CD4-positive, alpha-beta T cell treated with Interleukin-15 for 1 hour (primary cell): ENCODE results near the gene AFF2.

ENCODE experiments used
- DNase-seq: peaks from one replicate; pipeline ENCODE4 v3.0.0-alpha.2; 2020

AFF2 gene

DNA sequence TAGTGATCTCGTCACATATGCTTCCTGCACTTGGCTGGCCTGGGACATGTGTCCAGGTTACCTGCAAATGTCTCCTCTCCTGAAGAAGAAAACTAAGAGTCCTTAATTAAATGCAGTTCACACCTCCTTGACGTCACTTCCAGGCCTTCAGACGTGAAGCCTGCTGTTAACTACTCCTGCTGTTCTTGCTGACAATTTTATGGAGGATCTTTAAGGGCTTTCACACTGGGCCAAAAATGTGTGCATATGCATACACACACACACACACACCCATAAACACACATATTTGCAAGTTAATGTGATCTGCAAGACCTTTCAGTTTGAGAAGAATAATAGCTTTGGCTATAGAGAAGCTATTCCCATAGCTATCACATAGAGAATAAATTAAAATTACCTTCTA, 267.9 kb downstream of the AFF2 start:
- no peak for DNase-seq

DNA sequence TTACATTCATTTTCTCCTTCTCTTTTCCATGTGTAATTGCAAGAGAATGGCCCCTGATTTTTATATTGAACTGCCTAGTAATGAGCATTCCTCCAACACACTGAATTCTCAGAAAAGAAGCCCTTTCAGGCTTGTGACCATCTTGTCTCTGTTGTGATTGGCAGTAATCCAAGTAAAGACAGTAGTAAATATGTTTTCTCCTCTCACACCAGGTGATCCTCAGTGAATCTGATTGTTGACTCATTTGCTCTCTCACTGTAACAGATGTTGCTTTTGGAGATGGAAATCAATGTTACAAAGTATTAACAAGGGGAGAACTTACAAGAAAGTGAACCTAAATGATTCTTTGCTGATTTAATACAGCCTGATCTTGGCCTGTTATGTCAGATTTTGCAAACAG, 271.0 kb downstream of the AFF2 start:
- DNase-seq = no peak

DNA sequence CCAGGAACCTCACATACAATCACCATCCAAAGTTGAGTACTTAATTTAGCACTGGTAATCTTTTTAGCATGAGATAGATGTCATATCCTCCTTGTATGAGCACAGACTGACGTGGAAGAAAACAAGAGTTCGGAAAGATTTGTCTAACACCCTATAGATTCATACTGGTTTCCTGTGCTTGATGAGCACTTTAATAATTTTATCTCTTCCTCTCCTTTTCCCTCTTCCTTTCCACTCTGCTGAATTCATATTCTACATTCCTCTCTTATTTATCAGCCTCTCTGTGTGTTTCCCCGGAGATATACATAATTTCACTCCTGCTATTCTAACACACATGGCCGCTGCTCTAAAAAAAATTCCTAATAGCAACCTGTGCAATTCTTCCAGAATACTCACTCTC, 273.9 kb downstream of the AFF2 start:
- no peak for DNase-seq

DNA sequence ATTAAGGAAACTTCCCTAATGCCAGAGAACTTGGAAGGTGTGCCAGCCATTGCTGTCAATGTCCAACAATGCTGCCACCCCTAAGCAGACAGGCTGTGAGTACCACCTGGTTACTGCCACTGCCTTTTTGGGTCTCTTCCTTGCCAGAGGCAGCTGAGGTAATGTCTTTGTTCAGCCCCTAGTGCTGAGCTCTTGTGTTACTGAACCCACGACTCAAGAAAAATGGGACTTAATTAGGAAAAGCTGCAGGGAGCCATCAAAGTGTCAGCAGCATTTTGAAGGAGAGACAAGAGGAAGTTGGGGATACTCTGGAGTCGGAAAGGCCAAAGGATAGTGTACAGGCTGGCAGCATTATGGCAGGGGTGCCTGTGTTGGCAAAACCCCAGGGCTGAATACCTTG, 283.7 kb downstream of the AFF2 start:
- no peak for DNase-seq

DNA sequence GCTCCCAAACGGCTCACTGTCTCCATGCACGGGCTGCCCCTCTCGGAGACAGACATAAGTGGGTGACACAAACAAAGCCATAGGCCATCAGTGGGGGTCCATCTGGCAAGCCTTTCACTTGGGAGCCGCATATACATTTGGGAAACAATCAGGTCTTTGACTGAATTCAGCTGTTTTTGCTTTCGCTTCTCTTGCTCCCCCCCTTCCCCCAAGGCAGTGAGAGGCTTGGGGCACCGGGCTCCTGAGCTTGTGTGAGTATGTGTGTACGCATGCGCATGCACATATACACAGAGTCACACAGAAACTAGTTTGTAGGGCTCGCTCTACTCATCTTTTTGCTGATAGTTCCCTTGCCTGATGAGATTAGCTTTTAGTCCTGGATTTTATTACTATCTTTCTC, 284.4 kb downstream of the AFF2 start:
- DNase-seq = no peak

DNA sequence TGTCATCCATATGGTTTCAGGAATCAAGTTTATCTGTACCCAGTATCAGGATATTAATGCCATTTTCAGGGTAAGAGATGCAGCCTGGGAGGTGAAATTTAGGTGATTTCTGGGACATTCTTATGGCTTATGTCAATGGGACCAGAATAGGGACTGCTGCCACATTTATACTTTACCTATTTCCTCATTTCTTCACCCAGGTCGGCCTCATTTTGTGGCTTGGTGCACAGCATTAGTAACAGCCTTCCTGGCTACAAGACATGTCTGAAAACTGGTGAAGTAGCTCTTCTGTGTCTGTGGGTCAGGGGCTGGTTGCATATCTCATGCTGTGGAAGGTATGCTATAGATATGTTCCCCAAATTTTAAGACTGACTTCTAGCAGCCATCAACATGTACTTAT, 284.8 kb downstream of the AFF2 start:
- no peak for DNase-seq

DNA sequence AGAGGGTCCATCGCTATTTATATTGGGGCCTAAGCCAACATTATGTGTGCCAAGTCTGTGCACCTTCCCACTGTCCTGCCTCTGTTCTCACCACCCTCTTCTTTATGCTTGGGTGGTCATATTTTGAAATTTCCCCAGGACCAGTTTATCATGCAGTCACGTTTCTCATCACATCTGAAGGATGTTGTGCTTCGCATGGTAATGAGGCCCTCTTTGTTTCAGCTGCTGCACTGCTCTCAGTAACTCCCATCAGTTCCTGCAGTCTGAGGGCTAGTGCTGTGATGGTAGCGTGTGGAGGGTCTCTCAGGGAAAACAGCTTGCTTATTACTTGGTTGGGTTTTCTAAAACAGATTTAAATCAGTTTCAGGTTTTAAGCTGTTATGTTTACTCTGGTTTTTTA, 288.0 kb downstream of the AFF2 start:
- no peak for DNase-seq

DNA sequence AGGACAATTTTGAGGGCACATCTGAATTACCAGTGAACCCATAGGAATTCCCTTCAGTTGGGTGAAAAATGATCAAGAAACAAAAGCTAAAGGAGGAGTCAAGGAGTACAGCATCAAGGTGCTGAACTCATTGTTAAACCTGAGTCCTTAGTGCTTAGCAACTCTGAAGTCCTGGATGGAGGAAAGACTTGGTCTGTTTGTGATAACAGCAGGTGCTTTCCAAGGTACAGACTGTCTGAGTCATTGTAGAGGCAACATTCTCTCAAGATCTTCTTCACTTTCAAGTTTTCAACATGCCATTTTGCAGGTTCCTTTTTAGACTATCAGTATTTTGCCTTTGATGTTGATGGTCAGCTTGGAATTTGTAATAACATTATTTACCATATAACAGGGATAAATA, 293.9 kb downstream of the AFF2 start:
- no peak for DNase-seq

DNA sequence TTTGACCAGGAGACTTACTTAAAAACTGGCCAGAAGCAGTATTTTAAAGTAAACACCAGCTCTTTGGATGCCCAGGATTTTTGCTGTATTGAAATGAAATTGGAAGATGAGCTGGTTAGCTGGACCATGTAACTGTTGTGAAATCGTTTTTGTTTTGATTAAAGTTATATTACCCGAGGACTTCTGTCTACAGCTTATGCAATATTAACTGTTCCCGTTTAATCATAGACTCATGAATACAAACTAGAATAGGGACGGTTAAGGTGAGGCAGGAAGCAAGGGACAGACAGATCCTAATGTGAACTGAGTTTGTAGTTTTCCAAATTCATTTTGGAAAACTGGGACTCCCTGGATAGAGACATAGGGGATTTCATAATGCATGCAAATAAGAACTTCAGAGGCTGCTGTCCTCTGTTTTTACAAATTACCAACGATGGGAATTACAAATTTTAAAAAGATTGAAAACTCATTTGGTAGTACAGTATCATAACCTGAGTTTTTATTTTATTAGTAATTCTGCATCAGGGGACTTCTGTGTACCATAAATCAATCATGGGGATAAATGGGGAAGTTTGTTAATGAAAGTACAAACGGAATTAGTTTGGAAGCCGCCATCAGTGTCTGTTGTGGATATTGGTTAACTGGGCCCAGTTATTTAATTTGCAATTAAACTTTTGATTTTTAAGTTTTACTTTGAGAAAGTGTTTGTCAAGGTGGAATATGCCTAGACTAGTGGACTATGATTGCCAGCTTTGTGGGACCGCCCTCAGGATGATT, 304.4 kb downstream of the AFF2 start:
- no peak for DNase-seq

DNA sequence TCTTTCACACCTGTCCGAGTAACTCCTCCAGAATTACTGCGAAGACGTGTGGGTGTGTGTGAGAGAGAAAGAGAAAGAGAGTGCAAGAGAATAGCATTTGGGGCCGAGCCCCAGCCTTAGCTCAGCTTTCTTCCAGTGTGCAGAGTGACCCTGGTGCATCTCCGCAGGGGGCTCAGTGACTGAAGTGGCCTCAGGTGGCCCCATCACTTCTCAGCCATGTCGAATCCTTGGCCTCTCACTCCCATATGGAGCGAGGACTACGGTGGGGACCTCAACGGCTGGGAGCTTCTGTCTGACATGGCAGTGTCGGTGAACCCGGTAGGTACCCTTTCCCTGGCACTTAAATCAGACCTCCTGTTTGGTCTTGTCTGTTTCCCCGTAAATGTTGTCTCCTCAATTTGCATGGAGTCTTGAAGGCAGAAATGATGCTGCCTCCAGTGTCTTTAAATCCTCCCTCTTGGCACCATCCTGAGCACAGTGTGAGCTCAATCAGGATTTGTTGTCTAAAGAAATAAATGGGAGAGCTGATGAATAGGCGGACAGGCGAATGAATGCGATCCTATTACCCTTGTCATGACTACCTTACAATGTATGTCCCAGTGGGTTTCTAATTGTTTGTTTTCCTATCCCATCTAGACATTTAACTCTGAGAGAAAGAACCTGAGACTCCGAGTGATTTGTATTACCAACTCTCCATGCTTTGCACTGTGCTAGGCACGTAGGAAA, 305.9 kb downstream of the AFF2 start:
- DNase-seq = no peak

DNA sequence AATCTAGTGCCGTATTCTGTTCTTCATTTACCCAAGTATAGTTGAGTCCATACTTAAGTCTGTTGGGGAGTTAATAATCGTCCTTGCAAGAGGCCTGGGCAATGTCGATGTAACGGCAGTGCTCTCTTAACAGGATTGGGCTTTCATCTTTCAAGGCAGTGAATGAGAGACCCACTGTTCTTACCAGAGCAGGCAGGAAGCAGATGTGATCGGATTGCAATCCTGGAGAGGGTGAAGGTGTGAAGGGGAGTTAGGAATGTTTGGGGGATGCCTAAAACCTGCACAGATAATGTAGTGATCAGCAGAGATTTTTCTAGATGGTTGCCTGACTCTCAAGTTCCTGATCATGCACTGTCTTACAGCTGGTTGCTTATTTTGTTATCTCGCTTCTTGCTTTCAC, 308.4 kb downstream of the AFF2 start:
- DNase-seq = no peak

DNA sequence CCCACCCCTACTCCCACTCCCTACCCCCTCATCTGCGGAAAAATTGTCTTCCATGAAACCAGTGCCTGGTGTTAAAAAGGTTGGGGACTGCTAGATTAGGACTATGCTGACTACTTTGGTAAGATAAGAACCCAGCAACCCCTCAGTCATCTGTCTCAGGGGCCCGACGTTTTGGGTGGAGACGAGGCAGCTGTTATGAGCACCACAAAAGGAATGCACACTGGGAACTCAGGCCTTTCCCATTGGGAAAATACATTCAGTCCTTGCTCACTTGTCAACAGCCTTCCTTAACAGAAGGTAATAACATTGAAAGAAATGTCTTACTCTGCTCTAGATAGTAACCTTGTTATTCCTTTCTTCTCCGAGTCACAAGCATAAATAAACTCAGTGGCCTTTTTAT, 310.8 kb downstream of the AFF2 start:
- no peak for DNase-seq

DNA sequence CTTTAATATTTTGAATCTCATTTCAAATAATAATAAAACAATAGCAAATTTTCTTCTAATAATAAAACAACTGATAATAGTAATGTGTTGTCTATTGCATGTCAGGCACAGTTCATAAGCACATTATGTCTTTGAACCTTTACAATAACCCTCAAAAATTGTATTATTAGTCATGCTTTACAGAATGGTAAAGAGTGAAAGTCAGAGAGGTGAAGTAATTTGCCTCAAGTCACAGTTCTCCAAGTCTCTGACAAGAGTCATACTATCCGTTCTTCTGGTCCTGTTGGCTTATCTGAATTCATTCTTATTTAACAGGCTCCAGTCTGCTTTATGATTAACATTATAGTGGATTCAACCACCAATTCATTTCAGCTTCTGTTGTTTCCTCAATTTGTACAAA, 313.0 kb downstream of the AFF2 start:
- DNase-seq = no peak

DNA sequence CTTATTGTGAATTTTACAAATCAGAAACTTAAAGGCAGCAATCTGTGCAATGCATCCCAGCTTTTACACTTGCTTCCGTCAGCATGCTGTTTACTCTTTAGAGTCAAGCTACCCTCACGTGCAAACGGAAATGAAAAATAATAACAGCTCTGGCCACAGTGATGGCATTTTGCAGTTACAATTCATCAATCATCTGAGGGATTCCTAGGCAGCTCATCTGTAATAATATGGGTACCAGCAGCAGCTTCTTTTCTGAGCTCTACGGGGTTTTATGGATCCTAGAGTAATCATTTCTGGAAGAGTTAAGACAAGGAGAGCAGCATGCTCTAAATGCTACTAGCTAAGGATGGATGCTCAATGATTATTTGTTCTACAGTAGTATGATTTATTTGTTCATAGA, 313.6 kb downstream of the AFF2 start:
- DNase-seq = no peak

DNA sequence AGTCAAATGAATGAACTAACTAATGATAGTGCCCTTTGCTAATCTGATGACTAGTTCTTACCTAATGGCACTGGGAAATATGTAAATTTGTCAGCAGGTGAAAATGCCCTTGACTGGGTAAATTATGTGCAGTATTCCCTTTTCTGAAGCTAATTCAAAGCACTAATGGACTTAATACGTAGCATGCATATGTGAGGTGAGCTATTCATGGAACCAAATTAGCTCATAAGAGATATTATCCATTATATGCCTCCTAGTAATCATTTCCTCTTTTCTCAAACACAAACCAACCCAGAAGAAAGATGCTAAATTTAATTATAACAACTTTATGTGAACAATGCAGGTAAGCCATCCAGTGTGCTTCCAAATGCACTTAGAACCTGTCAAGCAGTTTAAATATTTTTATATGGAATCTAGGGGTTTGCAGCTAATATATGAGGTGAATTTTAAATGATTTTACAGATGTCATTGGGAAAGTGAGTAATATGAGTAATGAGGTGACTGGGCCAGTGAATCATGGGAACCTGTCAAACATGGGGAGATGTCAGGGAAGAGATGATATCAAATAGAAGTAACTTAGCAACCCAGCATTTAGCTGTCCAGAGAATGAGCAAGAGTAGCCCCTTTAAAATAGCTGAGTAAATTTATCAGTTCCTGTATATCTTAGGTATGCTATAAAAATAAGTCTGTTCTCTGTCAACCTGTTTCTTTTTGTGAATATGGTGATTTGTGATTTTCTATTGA, 315.0 kb downstream of the AFF2 start:
- DNase-seq = no peak

DNA sequence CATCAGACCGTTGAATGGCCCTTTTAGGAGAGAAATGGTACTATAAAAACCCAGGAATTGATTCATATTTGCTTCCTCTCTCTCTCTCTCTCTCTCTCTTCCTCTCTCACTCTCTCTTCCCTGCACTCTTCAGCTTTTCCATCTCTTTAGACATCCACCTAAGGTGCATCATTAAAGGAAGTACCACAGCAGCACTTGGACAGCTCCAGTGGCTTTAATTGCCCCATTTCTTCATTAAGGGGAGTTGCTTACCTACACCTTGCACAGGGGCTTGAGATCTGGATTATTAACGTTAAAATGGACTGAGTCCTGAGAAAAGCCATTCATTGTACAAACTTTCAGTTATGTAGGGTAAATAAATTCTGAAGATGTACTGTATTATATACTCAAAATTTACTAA, 323.6 kb downstream of the AFF2 start:
- DNase-seq = no peak

DNA sequence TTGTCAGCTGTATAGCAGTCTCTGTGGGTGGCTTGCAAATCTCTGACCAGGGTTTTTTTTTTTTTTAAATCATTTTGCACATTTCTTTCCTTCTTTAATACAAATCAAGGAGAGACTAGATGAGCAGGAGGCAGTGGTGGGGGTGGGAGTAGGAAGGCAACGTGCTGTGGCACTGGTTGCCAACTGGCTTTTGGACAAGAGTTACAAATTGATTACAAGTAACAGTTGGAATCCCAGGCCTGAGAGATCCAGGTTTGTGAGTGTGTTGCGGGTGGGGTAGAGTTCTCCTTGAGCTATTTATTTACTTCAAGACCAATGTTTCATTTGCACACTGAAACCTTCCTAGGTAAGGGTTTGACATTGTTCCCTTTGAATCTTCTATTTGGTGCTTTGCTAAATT, 325.3 kb downstream of the AFF2 start:
- no peak for DNase-seq

DNA sequence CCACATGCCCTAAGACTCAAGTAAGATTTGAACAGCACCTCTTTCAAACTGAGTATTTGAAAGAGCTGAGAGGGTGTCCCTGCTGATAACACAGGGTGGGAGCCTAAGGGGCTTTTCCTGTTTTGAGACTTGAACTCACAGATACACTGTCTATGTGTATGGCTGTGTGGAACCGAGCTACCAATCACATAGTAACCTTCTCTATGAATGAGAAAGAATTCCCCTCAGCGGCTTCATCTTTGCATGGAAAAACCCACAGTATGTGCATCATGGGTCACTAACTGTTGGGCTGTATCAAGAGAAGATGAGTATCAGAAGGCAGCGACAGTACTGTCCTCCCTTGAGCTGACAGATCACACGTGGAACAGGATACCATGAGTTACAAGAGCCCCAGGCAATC, 336.3 kb downstream of the AFF2 start:
- DNase-seq = no peak

DNA sequence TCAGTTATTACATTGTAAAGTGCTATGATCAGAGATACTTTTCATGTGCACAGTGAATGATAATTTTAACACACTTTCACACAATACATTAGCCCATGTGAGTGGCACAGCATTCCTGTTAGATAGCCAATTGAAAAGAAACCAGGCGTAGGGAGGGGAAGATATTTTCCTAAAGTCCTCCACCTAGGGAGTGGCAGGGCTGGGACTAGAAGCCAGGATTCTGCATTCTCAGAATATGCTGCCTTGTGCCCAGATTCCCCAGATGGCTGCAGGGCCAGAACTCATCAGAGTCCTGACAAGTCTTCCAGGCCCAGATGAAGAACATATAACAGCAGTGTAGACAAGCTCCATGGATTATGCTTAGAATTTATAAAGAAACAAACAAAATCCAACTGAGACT, 350.2 kb downstream of the AFF2 start:
- DNase-seq = no peak

DNA sequence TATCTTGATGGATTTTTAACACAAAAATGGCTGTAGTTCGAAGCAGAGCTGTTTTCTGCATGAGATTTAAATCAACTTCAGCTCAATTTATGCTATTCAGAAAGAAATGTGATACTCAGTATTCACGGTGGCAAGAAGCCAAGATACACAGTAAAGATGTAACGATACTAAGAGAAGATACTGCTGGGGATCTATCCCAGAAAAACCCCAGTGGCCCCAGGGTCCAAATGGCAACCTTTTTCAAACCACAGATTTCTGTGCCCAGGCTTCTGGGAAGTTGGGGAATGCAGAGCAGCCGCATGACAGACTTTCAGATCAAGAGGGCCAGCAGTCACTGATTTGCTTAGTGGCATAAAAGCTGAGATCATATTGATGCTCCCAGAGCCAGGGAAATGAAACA, 353.9 kb downstream of the AFF2 start:
- no peak for DNase-seq

DNA sequence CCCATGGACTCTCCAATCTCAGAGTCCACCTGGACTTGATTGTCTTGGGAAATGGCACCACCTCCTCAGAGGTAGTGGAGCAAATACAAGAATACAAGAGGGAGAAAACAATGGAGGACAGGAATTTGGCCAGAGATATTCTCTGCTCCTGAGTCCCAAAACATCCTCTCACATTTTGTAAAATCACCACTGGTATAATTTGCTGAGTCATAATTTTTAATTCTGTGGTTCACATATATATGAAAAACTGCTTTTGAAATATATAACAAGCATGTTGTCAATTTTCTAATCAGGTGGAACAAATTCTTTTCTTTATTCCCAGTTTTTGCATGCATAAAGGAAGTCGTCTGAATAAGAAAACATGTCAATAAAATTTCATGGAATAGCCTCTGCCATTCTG, 356.1 kb downstream of the AFF2 start:
- DNase-seq = no peak

DNA sequence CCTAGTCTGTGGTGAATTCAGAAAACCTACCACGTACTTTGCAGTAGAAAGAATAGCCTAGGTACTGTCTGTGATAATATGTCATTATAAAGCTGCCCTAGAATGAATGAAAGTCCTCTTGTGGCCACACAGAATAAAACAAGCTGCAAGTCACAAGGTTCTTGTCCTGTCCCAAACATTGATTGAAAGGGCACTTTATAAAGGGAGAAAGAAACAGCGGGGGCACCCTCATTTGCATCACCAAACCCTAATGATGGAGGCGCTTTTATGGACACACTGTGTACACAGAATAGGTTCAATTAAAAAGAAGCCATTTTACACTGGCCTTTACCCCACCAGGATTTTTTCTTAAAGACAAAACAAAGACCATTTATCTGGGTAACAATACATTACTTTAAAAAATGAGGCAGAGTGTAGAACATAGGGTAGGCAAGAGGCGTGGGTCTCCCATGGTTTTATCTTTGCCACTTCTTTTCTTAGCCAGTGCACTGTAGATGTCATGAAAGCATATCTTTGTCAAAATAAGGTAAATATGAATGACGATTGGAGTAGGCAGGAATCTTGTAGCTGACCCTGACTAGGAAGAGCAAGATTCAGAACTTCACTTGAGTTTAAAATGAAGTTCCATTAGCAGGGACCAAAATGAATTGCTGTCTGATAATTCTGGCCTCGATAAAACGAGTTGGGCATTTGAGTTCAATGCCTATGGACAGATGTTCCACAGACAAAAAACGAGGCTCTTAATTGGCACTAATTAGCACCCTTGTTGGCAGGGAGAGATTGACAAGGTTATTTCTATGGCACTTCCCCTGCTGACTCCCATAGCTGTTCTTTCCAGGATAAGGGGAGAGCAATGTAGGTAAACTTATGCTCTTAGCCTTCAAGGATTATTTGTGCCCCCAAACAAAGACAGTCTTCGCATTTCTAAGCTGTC, 365.1 kb downstream of the AFF2 start:
- DNase-seq = no peak

DNA sequence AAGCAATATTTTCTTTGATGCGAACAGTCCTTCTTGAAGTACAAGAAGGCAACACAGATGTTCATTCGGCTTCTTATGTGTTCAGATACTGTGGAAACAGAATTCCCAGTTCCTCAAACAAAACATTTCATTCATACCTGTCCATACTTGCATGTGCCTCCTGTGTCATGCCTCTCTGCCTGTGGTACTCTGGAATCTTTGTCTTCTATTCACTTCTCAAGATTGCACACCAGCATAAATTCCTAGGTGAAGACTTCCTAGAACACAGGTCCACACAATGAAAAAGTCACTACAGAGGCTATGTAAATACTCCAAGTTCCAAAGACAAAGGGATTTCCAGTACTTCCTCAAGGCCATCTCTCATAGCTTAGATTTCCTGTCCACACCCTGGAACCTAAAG, 367.2 kb downstream of the AFF2 start:
- DNase-seq = no peak
